DMS153 treated with DMSO at 0.1 percent for 48 hours (cell line): Measurements from ENCODE around the gene MAEA.

ENCODE experiments used
- DNase-seq: peaks from one replicate; lab custom pipeline; 2025; ENCODE audit not compliant: unreplicated experiment; lab: John Stamatoyannopoulos, UW

The MAEA gene

DNA sequence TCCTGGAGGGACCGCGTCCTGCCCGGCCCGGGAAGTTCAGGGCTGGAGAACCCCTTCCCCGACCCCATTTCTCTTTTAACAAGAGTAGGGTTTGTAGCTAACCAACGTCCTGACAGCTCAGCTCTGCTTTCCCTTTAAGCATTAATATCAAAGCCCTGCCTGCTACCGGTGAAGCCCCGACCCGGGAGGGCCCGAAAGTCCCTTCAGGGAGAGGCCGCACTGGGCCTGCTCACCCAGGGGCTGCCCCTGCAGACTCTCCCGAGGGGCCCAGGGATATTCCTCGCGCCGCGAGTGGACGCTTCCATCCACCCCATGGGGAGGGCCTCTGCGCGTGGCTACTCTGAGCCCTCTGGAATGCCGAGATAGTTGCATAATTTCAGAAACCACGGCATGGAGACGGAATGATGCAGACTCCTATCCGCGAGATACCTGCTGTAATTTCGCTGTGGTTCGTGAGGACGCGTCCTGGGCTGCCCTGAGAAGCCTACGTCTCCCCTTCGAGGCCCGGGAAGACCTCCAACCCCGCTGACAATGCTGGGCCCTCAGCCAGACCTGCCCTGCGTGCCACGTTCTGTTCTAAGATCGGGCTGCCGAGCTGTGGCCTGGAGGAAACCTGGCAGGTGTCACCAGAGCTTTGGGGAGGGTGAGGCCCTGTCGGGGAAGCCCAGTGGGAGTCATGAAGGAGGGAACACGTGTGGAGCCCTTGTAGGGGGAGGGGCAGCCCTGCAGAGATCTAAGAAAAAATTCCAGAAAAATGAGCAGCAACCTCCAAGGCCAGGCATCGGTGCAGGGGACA is 39.8 kb upstream of the MAEA start:
- DNase-seq, result no peak

DNA sequence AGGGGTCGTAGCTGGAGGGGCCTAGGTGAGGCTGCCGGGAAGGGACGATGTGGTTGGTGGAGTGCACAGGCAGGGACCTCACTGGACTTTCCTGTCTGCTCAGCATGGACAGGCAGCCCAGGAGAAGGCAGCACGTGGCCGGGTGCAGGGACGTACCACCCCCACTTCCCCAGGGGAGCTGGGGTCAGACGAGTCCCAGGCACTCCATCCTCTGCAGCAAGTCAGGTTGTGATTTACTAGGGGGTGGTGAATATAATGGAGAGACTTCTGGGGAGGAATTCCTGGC is 39.2 kb upstream of the MAEA start:
- DNase-seq, result no peak

DNA sequence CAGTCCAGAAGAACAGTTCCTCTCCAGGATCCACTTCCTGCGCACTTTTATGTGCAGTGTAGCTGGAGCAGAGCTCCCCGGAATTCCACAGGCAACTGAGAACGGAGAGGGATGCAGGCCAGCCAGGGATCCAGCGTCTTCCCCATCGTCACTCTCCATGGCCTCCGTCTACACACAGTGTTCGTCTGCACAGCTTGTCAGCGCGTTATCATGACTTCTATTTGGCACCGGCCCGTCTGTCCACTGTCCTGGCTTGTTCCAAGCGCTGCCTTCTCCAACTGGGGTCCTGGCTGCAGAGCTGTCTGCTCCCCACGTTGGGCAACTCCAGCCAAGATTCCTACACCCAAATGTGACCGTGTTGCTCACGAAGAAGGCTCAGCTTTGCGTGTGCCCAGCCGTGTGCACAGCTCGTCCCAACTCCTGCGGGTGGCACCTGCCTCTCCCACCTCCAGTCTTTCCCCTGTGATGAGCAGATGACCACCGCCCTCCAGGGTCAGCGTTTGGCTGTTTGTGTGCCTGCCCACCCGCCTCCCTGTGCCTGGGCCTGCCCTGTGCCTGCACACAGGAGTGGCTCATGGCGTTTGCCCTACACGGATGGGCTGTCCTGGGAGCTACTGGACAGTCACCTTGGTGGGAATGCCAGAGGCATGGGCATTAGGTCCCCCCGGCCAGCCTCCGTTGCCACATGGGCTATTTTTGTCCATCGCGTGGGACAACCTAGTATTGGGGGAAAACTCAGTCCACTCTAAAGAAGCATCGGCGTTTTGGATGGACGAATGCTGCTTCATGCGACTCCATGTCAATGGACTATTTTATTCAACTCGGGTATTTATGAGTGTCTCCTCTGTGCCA is 38.5 kb upstream of the MAEA start:
- DNase-seq, result no peak

DNA sequence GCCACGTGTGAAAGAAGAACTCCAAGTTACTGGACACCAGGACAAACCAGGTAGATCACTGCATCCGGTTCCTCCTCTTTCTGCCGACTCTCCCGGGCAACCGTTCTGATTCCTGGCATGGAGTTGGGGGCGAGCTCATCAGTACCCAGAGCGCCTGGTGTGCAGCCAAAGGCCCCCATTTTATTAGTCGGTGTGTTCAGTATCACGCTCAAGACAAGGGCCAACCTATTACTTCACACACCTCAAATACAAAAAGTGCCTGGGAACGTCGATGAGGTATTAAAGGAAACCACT is 38.0 kb upstream of the MAEA start:
- DNase-seq, result no peak

DNA sequence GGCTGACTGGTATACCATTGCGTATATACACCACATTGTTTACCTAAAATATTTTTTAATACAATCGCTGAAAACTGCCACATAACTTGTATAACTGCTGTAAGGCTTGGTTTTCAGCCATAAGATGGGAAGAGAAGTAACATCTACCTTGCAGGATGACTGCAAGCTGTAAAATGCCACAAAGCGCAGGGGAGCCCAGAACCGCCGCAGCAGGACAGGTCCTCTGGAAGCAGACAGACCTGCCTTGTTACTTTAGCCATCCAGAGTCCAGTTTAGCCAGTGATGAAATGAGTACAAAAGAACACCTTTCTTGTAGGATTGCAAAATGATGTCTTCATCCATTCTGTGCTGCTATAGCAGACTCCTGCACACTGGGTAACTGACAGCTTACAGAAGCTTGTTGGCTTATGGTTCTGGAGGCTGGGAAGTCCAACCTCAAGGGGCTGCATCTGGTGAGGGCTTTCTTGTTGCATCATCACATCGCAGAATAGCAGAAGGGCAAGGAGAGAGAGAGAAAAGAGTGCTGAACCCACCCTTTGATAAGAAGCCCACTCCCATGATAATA is 36.7 kb upstream of the MAEA start:
- no peak for DNase-seq

DNA sequence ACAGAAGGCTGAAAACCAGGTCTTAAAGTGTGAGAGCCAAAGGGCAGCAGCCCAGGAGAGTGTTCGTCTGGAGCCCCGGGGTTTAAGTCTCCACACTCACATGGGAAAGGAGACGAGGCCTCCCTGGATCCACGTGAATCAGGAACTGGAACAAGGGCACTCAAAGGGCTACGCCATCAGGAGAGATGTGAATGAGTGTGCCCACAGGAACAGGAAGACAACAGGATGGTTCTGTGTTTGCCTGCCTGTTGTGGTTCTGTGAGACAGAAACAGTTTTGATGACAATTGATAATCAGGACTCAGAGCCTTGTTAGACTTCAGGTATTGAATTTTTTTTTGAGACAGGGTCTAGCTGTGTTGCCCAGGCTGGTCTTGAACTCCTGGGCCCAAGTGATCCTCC is 35.9 kb upstream of the MAEA start:
- DNase-seq, result no peak

DNA sequence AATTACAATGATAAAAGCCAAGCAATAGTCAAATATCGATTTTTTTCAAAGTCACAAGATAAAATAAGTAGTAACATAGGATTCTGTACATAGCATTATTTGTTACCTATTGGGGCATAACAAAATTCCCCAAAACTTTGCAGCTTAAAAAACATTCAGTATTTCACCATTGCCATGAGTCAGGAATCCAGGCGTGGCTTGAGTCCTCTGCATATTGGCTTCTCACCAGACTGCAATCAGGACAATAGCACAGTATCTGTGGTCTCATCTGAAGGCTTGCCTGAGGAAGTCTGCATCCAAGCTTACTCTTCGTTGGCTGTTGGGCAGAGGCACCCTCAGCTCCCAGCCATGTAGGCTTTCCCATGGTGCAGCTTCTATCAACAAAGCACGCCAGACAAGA is 34.5 kb upstream of the MAEA start:
- no peak for DNase-seq

DNA sequence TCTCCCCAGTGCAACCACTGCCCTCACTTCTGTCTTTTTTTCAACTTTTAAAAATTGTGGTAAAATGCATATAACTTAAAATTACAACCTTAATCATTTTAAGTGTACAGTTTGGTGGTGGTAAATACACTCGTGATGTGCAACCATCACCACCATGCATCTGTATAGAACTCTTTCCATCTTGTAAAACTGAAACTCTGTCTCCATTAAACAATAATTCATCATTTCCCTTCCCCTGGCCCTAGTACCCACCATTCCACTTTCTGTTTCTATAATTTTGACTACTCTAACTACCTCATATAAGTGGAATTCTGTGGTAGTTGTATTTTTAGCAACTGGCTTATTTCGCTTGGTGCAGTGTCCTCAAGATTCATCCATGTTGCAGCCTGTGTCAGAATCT is 34.0 kb upstream of the MAEA start:
- DNase-seq, result no peak

DNA sequence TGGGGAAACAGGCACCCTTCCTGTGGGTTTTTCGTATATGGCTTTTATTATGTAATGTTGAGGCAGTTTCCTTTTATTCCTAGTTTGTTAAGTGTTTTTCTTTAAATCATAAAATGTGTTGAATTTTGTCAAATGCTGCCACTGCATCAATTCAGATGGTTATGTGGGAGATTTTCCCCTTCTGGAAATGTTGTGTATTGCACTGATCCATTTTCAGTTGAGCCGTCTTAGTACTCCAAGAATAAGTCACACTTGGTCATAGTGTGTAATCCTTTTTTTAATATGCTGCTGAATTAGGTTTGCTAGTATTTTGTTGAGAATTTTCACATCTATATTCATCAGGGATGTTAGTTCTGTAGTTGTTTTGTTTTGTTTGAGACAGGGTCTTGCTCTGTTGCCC is 31.2 kb upstream of the MAEA start:
- no peak for DNase-seq

DNA sequence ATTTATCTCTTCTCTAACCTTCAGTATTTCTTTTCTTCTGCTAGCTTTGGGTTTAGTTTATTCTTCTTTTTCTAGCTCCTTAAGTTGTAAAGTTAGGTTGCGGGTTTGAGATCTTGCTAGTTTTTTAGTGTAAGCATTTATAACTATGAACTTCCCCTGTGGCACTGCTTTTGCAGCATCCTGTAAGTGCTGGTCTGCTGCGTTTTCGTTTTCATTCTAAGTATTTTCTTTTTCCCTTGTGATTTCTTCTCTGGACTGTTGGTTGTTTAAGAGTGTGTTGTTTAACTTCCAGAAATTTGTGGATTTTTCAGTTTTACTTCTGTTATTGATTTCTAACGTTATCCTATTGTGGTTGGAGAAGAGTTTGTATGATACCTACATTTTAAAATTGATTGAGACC is 29.7 kb upstream of the MAEA start:
- no peak for DNase-seq

DNA sequence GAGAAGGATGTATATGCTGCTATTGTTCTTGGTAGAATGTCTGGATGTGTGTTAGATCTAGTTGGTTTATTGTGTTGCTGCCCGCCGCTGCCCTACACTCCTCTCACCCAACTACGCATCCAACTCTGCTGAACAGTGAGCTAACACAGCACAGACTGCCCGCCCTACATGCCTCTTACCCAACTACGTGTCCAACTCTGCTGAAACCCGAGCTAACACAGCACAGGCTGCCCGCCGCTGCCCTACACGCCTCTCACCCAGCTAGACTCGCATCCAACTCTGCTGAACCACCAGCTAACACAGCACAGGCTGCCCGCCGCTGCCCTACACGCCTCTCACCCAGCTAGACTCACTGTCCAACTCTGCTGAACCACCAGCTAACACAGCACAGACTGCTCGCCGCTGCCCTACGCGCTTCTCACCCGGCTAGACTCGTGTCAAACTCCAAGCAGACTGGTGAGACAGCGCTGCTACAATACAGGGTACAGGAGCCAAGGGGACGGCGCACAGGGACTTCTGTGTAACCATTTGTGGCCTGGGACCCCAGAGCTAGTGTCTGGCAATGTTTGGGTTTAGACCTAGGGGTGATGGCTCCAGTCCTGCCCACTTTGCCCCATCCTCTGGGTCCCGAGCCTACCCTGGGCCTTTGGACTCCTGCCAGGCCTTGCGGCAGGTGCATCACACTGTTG is 29.1 kb upstream of the MAEA start:
- DNase-seq, result no peak

DNA sequence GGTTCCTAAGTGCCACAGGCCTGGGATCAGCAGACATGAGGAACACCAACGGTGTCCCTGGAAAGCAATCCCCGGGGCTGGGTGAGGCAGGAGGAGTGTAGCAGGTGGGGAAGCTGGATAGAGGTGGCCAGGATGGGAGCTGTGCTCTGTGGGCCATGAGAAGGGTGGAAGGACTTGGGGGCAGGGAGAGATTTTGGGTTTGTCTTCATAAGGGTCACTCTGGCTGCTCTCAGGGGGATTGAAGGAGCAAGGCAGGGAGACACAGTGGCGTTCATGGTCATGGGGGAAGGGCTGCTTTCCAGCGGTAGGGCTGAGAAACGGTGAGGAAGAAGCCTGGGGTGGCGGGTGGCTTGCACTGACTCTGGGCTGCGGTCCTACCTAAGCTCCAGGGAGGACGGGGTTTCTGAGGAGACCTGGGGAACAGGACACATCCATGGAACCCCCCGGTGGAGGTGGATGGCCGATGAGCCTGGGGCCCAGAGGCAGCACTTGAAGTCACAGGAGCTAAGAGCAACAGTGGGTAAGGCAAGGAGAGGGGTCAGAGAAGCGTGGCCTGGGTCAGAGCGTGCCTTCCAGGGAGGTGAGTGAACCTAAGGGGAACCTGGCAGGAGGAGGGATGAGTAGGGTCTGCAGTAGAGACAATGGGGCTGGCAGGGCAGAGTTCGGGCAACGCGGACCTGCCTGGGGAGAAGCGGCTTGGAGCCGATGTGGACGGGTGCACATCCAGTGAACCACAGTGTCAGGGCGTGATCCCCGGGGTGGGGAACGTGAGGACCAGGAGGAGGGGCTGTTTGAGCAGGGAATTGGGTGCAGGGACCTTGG is 28.4 kb upstream of the MAEA start:
- no peak for DNase-seq

DNA sequence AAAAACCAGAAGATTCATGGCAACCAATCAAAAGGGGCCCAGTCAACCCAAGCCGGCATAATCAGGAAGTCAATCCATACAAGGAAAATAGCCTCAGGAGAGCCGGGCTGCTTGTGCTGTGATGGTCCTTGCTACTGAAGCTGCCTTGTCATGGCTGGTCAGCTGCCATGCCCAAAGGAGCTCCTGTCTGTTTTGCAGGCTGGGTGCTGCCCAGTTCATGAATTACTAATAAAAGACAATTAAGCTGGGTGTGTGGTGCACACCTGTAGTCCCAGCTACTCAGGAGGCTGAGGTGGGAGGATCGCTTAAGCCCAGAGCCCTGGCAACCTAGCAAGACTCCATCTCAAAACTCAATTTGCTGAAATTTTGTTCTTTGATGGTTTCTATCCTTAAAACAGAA is 24.7 kb upstream of the MAEA start:
- no peak for DNase-seq

DNA sequence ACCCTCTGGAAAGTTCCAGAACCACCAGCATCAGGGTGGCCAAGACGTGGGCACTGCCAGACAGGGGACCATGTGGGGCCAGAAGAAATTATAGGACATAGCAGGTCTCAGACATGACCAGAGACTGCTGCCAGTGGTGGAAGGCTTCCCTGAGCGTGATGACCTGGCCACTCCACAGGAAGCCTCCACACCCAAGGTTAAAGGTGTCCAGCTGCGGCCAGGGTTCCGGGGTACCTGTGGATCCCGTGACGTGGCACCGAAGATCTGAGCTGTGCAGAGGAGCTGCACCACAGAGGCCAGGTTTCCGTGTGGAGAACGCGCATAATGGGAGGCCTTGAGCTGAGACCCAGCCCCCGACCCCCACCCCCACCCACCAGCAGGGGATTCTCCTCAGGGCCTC is 24.3 kb upstream of the MAEA start:
- DNase-seq, result no peak

DNA sequence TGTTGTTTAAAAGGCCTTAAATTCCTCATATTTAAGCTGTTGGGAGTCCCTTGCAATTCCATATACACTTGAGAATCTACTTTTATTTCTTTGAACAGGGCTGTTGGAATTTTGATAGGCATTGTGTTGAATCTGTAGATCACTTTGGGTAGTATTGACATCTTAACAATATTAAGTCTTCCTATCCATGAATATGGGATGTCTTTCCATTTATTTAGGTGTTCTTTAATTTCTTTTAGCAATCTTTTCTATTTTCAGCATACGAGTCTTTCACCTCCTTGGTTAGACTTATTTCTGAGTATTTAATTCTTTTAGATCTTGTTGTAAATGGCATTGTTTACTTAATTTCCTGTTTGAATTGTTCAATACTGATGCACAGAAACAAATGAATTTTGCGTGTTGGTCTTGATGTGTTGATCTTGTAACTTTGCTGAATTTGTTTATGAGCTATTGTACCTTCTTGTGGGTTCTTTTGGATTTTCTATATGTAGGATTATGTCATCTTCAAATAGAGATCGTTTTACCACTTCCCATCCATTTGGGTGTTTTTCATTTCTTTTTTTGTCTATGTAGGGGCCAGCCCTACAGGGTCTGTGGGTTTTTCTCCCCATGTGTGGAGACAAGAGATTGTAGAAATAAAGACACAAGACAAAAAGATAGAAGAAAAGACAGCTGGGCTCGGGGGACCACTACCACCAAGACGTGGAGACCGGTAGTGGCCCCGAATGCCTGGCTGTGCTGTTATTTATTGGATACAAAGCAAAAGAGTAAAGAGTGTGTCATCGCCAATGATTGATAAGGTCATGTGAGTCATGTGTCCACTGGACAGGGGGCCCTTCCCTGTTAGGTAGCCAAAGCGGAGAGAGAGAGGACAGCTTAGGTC is 22.6 kb upstream of the MAEA start:
- DNase-seq, result no peak

DNA sequence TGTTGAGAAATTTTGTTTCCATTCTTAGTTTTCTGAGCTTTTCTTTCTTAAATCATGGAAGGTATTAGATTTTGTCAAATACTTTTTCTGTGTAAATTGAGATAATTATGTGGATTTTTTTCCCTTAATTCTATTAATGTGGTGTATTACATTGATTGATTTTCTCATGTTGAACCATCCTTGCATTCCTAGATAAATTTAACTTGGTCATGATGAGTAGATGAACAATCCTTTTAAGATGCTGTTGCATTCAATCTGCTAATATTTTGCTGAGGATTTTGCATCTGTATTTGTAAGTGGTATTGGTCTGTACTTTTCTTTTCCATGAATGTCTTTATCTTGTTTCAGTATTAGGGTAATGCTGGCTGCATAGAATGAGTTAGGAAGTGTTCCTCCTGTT is 20.5 kb upstream of the MAEA start:
- no peak for DNase-seq

DNA sequence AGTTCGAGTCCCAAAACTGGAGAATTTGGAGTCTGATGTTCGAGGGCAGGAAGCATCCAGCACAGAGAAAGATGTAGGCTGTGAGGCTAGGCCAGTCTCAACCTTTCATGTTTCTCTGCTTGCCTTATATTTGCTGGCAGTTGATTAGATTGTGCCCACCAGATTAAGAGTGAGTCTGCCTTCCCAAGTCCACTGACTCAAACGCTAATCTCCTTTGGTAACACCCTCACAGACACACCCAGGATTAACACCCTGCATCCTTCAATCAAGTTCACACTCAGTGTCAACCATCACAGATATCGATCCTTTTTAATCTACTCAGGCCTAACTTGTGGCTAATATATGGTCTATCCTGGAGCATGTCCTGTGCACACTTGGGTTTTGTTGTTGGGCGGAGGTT is 18.0 kb upstream of the MAEA start:
- no peak for DNase-seq

DNA sequence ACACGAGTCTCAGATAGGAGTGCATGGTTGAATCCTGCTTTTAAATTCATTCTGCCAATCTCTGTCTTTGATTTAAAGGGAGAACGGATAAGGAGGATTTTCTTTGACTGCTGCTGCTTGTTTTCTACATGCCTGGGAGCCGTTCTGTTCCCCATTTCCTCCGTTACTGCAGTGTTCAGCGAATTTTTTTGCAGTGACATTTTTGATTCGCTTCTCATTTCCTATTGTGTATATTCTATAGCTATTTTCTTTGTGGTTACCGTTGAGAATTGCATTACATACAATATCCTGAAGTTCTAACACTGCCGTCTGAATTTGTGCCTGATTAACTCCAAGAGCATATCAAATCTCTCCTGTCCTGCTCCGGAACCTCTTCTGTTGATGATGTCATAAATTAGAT is 14.8 kb upstream of the MAEA start:
- no peak for DNase-seq

DNA sequence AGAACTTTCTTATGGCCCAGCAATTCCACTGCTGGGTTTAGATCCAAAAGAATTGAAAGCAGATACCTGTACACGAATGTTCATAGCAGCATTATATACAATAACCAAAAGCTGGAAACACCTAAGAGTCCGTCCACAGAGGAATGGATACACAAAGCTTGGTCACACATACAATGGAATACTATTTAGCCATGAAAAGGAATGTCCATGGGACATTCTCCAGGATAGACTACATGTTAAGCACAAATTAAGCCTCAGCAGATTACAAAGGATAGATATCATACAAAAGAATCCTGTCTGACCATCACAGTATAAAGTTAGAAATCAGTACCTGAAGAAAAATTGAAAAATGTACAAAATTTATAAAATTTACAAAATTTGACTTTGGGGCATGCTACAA is 12.7 kb upstream of the MAEA start:
- DNase-seq, result no peak
